GM10248 (cell line): ENCODE measurements around the gene SLC22A24.

Source experiments
- CTCF ChIA-PET: fragments of 300-600 bp; sonication (Branson Sonifier 250); formaldehyde crosslinking; extraction: SDS; loops from one replicate; lab custom pipeline; 2021; ENCODE audit warnings: antibody characterized with exemption; lab: Yijun Ruan, JAX
- POLR2A ChIA-PET: fragments of 350-650 bp; sonication (Branson Sonifier 250); formaldehyde crosslinking; extraction: SDS; loops from one replicate; lab custom pipeline; 2020; ENCODE audit warnings: antibody characterized with exemption; lab: Yijun Ruan, JAX
- DNase-seq: peaks from one replicate; pipeline ENCODE4 v3.0.0; 2012; ENCODE audit errors: extremely low spot score
- TF ChIP-seq, protein P1 (sequence below): IDR thresholded peaks from 2 replicates; pipeline ENCODE4 v1.5.1; 2012; ENCODE audit warnings: mild to moderate bottlenecking, low read depth; ENCODE audit errors: extremely low read depth, missing control alignments, control extremely low read depth

The SLC22A24 gene

DNA sequence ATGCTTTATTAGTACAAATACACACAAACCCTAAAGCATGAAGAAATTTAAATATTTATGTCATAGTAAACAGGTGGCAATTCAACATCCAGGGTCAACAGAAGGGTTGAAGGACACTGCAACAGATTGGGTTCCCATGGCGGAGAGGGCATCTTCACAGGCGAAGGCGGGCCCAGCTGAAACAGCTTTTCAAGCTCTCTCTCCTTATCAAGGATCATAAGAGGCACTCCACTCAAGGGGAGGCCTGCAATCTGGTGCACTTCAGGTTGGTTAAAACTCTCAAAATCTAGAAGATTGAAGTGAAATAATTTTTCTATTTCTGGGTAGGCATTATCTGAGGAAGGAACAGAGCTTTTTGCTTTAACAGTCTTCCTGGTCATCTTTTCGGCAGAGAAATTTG lies 111.6 kb downstream of the SLC22A24 start:
- TF ChIP-seq, protein P1, sequence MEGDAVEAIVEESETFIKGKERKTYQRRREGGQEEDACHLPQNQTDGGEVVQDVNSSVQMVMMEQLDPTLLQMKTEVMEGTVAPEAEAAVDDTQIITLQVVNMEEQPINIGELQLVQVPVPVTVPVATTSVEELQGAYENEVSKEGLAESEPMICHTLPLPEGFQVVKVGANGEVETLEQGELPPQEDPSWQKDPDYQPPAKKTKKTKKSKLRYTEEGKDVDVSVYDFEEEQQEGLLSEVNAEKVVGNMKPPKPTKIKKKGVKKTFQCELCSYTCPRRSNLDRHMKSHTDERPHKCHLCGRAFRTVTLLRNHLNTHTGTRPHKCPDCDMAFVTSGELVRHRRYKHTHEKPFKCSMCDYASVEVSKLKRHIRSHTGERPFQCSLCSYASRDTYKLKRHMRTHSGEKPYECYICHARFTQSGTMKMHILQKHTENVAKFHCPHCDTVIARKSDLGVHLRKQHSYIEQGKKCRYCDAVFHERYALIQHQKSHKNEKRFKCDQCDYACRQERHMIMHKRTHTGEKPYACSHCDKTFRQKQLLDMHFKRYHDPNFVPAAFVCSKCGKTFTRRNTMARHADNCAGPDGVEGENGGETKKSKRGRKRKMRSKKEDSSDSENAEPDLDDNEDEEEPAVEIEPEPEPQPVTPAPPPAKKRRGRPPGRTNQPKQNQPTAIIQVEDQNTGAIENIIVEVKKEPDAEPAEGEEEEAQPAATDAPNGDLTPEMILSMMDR, result no peak
- POLR2A ChIA-PET, result no interaction called here
- DNase-seq, result no peak
- CTCF ChIA-PET, result interaction anchor here (1.2 to 4.9 kb wide), 4 partner anchors 9 to 187 kb away, joined by 3 to 33 read pairs (median 10); no protein-coding TSS in a partner anchor
